Cardiac fibroblast (primary cell): ENCODE data around the gene POU2F1.

Source experiments
- DNase-seq, 2 donors: peaks; one replicate each; pipeline versions ENCODE4 v3.0.0 to v3.0.0-alpha.2; 2010; ENCODE audit warnings: low read depth in 2 of 2
- H3K4me3 ChIP-seq, 2 donors: replicated peaks in 1 of 2; 1 replicate in 1 of 2; 2 replicates in 1 of 2; pipeline ENCODE4 v1.5.1; 2011; ENCODE audit warnings: low read depth in 2 of 2, low read length in 2 of 2, mild to moderate bottlenecking in 2 of 2, moderate library complexity in 1 of 2
- TF ChIP-seq, protein P1 (sequence below): IDR thresholded peaks from one replicate; pipeline ENCODE4 v1.5.1; 2011; ENCODE audit warnings: low read depth, mild to moderate bottlenecking, low read length, inconsistent platforms

Gene POU2F1

DNA sequence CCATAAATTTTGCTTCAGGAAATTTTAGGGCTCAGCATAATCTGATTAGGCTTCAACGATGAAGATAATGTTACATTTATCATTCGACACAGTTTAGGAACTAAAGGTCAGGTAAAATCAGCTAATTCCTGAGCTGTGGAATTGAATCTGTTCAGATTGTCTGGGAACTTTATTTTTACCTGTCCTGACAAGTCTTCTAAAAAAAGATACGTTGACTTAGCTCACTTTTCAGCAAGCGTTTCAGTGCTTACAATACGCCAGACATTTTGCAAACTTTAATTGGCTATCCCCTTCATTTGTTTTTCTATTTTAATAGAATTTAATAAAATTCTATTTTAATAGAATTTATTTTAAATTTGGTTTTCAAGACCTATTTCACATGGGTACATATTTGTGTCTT lies 57.8 kb downstream of the POU2F1 start:
- DNase-seq, result no peak
- TF ChIP-seq, protein P1, sequence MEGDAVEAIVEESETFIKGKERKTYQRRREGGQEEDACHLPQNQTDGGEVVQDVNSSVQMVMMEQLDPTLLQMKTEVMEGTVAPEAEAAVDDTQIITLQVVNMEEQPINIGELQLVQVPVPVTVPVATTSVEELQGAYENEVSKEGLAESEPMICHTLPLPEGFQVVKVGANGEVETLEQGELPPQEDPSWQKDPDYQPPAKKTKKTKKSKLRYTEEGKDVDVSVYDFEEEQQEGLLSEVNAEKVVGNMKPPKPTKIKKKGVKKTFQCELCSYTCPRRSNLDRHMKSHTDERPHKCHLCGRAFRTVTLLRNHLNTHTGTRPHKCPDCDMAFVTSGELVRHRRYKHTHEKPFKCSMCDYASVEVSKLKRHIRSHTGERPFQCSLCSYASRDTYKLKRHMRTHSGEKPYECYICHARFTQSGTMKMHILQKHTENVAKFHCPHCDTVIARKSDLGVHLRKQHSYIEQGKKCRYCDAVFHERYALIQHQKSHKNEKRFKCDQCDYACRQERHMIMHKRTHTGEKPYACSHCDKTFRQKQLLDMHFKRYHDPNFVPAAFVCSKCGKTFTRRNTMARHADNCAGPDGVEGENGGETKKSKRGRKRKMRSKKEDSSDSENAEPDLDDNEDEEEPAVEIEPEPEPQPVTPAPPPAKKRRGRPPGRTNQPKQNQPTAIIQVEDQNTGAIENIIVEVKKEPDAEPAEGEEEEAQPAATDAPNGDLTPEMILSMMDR, result no peak
- H3K4me3 ChIP-seq, result no peak overlapping the region

- H3K4me3 ChIP-seq, result no peak overlapping the region
- no peak for DNase-seq
- TF ChIP-seq, protein P1, result no peak
Observed at GRCh38 chr1:167280912-167281311, 60.2 kb downstream of the POU2F1 start.

DNA sequence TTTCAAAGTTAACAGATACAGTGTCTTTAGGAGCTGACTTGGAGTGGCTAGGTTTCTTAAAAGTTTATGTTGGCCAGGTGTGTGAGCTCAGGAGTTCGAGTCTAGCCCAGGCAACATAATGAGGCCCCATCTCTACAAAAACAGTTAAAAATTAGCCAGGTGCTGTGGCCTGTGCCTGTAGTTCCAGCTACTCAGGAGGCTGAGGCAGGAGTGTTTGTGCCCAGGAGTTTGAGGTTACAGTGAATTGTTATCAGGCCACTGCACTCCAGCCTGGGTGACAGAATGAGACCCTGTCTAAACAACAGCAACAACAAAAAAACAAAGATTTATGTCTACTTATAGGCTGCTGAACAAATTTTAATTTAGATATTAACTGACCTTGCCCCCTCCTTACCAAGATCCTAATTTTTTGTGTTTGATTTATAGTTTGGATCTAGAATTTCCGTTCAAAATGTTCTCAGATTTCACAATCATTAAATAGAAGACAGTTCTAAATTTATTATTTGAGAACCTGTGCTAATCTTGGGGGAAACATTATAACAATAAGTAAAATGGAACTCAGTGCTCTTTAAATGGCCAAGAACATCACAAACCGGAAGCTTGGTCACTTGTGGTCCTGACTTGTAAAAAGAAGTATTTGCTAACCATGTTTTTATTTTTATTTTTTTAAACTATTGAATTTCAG lies 67.8 kb downstream of the POU2F1 start:
- H3K4me3 ChIP-seq, result no peak overlapping the region
- TF ChIP-seq, protein P1, result no peak
- no peak for DNase-seq

DNA sequence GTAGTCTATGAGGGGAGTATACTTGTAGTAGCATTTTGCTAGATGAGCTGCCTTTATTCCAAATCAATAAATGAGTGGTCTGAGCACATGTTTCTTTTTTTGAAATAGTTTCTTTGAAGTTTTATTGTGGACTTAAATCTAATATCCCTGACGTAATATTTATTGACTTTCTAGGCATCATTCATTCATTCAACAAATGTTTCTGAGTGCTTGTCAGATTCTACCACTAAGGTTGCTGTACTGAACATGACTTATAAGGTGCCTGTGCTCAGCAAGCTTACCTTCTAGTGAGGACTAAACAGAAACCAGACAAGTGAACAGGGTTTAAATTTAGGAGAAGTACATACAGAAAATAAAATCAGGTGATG lies 68.4 kb downstream of the POU2F1 start:
- no peak overlapping the region for H3K4me3 ChIP-seq
- TF ChIP-seq, protein P1, result no peak
- DNase-seq, result no peak

DNA sequence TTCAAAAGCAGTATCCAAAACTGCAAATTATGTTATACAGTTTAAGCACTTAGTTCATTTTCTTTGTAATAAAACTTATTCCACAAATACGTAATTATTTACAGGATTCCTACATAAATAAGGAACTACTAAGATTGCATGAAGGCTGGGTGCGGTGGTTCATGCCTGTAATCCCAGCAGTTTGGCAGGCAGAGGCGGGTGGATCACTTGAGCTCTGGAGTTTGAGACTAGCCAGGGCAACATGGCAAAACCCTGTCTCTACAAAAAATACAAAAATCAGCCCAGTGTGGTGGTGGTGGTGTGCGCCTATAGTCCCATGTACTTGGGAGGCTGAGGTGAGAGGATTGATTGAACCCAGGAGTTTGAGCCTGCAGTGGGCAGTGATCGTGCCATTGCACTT lies 69.3 kb downstream of the POU2F1 start:
- TF ChIP-seq, protein P1, result no peak
- no peak for DNase-seq
- no peak overlapping the region for H3K4me3 ChIP-seq

DNA sequence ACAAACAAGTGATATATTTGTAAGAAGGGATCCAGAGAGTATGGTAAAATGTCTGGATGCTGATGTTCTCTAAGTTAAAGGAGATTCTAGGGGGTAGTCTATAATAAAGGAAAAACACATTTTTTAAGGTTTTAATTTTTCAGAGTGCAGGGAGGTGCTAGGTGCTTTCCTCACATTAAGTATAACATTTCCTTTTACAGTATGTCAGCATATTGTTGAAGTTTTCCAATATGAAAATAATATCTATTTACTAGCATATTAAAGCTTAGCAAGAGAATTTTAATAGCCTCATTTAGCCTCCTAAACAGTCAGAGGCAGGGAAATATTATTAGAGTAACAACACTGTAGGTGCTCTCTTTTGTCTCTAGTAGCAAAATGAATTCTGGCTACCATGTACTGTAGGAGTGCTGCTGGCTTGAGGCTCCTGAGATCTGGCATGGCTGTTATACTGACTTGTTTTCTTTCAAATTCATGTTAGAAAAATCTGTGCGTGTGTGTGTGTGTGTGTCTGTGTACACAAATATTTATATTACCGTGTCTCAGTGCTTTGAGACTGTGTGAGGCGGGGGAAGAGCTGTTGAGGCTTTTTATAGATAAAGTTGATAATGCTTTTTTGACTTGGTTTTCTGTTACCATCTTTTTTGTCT lies 71.0 kb downstream of the POU2F1 start:
- no peak for DNase-seq
- TF ChIP-seq, protein P1, result no peak
- no peak overlapping the region for H3K4me3 ChIP-seq

DNA sequence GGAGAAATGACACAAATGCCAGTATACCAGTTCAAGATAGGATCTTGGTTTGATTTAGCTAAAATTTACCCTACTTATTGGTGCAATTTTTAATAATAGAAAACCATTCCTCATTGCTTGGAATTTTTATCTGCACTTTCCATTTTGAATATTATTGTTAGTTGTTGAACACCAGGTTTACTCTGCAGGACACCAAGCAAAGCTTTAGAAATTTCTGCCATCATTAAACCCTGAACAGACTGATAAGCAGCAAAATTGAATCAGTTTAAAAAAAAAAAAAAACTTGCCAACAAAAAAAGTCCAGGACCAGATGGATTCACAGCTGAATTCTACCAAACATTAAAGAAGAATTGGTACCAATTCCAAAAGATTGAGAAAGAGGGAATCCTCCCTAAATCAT lies 71.5 kb downstream of the POU2F1 start:
- TF ChIP-seq, protein P1, result no peak
- H3K4me3 ChIP-seq, result no peak overlapping the region

More for the DNA sequence above, 71.5 kb downstream of the POU2F1 start:
- no peak for DNase-seq
